HUES64 (cell line): ENCODE results near the gene HCRTR2. TPM values are rescaled to one million over a fixed set of nuclear protein-coding genes. Genes with fewer than 3 reads are reported as not detected.
"Not testable (repeated sequence)": the region's sequence is repeated elsewhere in the genome, so short reads cannot be mapped to it uniquely, and the experiment has no call there.

Experiments
- H3K27ac ChIP-seq: 2 replicates; pipeline ENCODE4 v1.7.0; 2013; ENCODE audit warnings: low read depth, low read length, inconsistent platforms
- H3K27me3 ChIP-seq: 2 replicates; pipeline ENCODE4 v1.6.1; 2013; ENCODE audit warnings: mild to moderate bottlenecking, low read length; ENCODE audit not compliant: insufficient read depth
- H3K36me3 ChIP-seq: 2 replicates; pipeline ENCODE4 v1.6.1; 2013; ENCODE audit warnings: mild to moderate bottlenecking, low read length; ENCODE audit not compliant: insufficient read depth
- H3K4me1 ChIP-seq: 2 replicates; pipeline ENCODE4 v1.6.1; 2013; ENCODE audit warnings: mild to moderate bottlenecking, low read length, moderate library complexity; ENCODE audit not compliant: insufficient read depth
- H3K4me3 ChIP-seq: 2 replicates; pipeline ENCODE4 v1.5.1; 2013; ENCODE audit warnings: mild to moderate bottlenecking, low read length, moderate library complexity
- H3K9ac ChIP-seq: 2 replicates; pipeline ENCODE4 v1.6.1; 2013; ENCODE audit warnings: mild to moderate bottlenecking, low read depth, low read length
- H3K9me3 ChIP-seq: 2 replicates; pipeline ENCODE4 v1.6.1; 2013; ENCODE audit warnings: low read depth, low read length; ENCODE audit not compliant: insufficient read depth
- WGBS: fragments of 150-250, 120-280 bp; methylation state at CpG from one replicate; pipeline ENCODE4 v1.1.7; 2013; ENCODE audit warnings: missing lambda C conversion rate; 5-methylcytosine and 5-hydroxymethylcytosine counted together
- polyA plus RNA-seq, 2 experiments: library from polyadenylated mRNA; stranded (reverse); fragments of 50-300 nt; gene quantifications; one replicate each; pipeline ENCODE4 v1.2.3, GENCODE V29; 2013

HCRTR2 gene
- not detected for polyA plus RNA-seq (2013, experiment 1 of 2)
- not detected for polyA plus RNA-seq (2013, experiment 2 of 2)

GRCh38 chr6:55174211-55175026 lies at the start of gene HCRTR2:
TSS of gene HCRTR2 (plus strand) at chr6:55174515. CDS start at chr6:55174588, 73 bp downstream.
- no peaks in the 10 kb centered on the region for H3K36me3 ChIP-seq
- H3K4me3 ChIP-seq, result peak within 1 kb of the TSS; percentile 50
- H3K9ac ChIP-seq, result no peak within 1 kb of the TSS

DNA sequence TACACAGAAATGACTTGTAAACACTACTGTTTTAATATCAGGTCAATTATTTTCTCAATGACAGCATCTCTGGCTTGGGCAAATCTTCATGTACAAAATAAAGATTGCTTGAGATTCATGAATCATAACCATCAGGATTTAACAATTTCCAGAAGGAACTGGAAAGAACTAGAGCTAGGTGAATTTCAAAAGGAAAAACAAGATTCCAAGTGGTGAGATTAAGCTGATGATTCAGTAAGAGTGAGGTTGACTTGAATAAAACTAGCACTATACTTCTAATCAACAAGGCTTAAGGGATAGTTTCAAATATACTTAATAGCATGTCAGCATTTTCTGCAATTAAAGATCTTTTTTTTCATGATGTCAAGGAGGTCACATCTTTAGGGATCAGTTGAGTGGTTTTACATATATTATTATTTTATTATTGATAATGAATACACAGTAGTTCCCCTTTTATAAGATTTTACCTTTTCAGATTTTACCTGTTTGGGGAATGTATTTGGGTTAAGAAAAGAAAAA lies 43.5 kb upstream of the HCRTR2 start:
- Histone ChIP-seq H3K36me3 (no peaks in the 10 kb centered on the region), H3K27me3 (no peaks in the 10 kb centered on the region), H3K4me1 (no peaks in the 10 kb centered on the region), H3K9me3 (no peaks in the 10 kb centered on the region), H3K27ac (no peak overlapping the region), H3K4me3 (no peak overlapping the region), H3K9ac (no peak overlapping the region)

More at GRCh38 chr6:55174211-55175026, at the start of gene HCRTR2:
- H3K9me3 ChIP-seq, result no peaks in the 10 kb centered on the region
- no peaks in the 10 kb centered on the region for H3K4me1 ChIP-seq
- no peak within 1 kb of the TSS for H3K27ac ChIP-seq
- WGBS, result 2% methylated on average over 39 of the region's 42 CpGs
- peaks cover 43% of the 10 kb centered on the region for H3K27me3 ChIP-seq

DNA sequence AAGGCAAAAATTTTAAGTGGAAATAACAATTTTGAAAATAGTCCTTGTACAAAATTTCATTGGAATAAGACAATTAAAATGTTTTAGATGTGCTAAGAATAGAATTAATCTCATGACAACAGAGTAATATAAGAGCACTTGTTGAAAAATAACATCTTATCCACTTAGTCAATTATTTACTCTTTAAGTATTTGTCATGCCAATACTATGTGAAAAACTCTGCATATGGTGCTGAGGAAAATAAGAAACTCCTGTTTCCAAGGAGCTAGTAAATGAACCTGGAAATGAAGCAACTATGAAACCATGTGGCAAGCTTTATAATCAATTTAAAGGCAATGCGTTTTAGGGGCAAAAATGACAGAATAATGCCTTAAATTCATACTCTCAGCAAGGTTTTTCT lies 42.7 kb upstream of the HCRTR2 start:
- whole genome bisulfite sequencing, result 90% methylated on average over 1 of the region's 1 CpG
- H3K4me3 ChIP-seq, result no peak overlapping the region

DNA sequence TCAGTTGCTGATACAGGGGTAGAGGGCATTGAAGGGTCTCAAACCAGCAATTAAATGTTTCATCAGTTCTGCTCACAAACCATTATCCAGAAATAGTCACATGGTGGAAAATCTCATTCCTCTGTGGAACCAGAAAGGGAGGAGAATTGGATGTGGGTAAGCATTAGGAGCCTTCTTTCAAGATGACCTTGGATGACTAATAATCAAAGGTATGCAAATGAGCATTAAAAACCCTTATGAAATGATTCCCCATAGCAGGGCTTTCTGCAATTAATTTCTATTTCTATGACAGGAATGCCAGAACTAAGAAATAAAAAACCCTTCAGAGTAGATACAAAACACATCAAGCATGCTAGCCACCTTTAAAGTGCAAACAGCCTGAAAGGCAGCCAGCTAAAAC lies 37.4 kb upstream of the HCRTR2 start:
- no peak overlapping the region for H3K27ac ChIP-seq
- H3K4me3 ChIP-seq, result no peak overlapping the region
- no peaks in the 10 kb centered on the region for H3K4me1 ChIP-seq
- H3K36me3 ChIP-seq, result no peaks in the 10 kb centered on the region
- H3K27me3 ChIP-seq, result no peaks in the 10 kb centered on the region
- no peaks in the 10 kb centered on the region for H3K9me3 ChIP-seq
- H3K9ac ChIP-seq, result no peak overlapping the region

More for the DNA sequence above, 42.7 kb upstream of the HCRTR2 start:
- Histone ChIP-seq H3K36me3 (no peaks in the 10 kb centered on the region), H3K9me3 (no peaks in the 10 kb centered on the region), H3K27ac (no peak overlapping the region), H3K27me3 (no peaks in the 10 kb centered on the region), H3K9ac (no peak overlapping the region), H3K4me1 (no peaks in the 10 kb centered on the region)

GRCh38 chr6:55137929-55138693 lies 36.2 kb upstream of the HCRTR2 start:
- 87% methylated on average over 4 of the region's 4 CpGs for WGBS
- no peaks in the 10 kb centered on the region for H3K36me3 ChIP-seq
- no peaks in the 10 kb centered on the region for H3K9me3 ChIP-seq
- H3K4me1 ChIP-seq, result no peaks in the 10 kb centered on the region
- no peak overlapping the region for H3K9ac ChIP-seq
- no peak overlapping the region for H3K4me3 ChIP-seq
- H3K27me3 ChIP-seq, result no peaks in the 10 kb centered on the region
- H3K27ac ChIP-seq, result no peak overlapping the region

DNA sequence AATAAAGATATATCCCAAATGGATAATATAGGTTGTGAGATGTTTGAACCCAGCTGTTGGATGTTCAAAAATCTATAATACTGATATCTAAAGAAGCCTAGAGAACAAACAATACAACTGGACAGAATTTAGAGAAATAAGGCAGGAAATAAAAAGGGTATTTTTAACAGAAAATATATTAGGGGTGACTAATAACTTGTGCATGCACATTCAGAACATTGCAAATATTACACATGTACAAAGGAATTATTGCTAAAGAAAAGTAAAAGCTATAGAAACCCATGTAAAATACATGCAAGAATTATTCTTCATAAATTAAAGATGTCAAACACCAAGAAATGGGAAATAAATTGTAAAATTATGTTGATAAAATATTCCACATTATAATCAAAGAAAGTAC lies 32.7 kb upstream of the HCRTR2 start:
- Histone ChIP-seq H3K36me3 (no peaks in the 10 kb centered on the region), H3K9me3 (no peaks in the 10 kb centered on the region), H3K4me3 (no peak overlapping the region), H3K4me1 (peaks cover 5% of the 10 kb centered on the region; the same call in 1 of the 2 replicates), H3K9ac (no peak overlapping the region), H3K27me3 (no peaks in the 10 kb centered on the region), H3K27ac (no peak overlapping the region)

GRCh38 chr6:55142610-55143009 lies 31.7 kb upstream of the HCRTR2 start:
- peaks cover 5% of the 10 kb centered on the region; the same call in 1 of the 2 replicates for H3K4me1 ChIP-seq
- H3K27me3 ChIP-seq, result no peaks in the 10 kb centered on the region
- H3K4me3 ChIP-seq, result no peak overlapping the region
- H3K27ac ChIP-seq, result no peak overlapping the region
- no peaks in the 10 kb centered on the region for H3K9me3 ChIP-seq
- no peaks in the 10 kb centered on the region for H3K36me3 ChIP-seq
- 83% methylated on average over 1 of the region's 2 CpGs for WGBS
- H3K9ac ChIP-seq, result no peak overlapping the region

DNA sequence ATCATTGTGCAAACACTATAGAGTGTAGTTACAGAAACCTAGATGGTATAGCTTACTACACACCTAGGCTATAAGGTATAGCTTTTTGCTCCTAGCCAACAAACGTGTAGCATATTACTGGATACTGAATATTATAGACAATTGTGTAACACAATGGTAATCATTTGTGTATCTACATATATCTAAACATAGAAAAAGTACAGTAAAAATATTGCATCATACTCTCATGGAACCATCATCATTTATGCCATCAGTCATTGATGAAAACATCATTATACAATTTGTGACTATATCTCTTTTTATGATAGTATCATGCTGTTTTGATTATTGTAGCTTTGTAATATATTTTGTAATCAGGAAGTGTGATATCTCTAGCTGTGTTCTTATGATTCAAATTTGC lies 21.0 kb upstream of the HCRTR2 start:
- Histone ChIP-seq H3K27me3 (no peaks in the 10 kb centered on the region), H3K4me1 (no peaks in the 10 kb centered on the region), H3K27ac (no peak overlapping the region), H3K36me3 (no peaks in the 10 kb centered on the region), H3K9me3 (0 out of 2 replicates have a peak, but pooled peaks cover 4% of the 10 kb centered on the region), H3K4me3 (no peak overlapping the region), H3K9ac (no peak overlapping the region)
- WGBS, result no CpG with 5 or more reads among the region's 1 CpG

DNA sequence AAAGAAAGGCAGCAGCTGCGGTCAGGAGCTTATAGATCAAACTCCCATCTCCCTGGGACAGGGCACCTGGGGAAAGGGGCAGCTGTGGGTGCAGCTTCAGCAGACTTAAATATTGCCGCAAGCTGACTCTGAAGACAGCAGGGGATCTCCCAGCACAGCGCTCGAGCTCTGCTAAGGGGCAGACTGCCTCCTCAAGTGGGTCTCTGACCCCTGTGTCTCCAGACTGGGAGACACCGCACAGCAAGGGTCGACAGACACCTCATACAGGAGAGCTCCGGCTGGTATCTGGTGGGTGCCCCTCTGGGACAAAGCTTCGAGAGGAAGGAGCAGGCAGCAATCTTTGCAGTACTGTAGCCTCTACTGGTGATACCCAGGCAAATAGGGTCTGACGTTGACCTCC lies 15.5 kb upstream of the HCRTR2 start:
- not testable (repeated sequence) for H3K9ac ChIP-seq, H3K4me3 ChIP-seq, H3K9me3 ChIP-seq, H3K4me1 ChIP-seq, H3K27me3 ChIP-seq, H3K27ac ChIP-seq, H3K36me3 ChIP-seq
- 94% methylated on average over 9 of the region's 9 CpGs for WGBS

GRCh38 chr6:55167860-55168259 lies 6.5 kb upstream of the HCRTR2 start:
- Histone ChIP-seq H3K4me3 (no peak overlapping the region), H3K9me3 (no peaks in the 10 kb centered on the region), H3K4me1 (no peaks in the 10 kb centered on the region), H3K27me3 (peaks cover 6% of the 10 kb centered on the region), H3K9ac (no peak overlapping the region), H3K36me3 (no peaks in the 10 kb centered on the region), H3K27ac (no peak overlapping the region)
- 100% methylated on average over 1 of the region's 1 CpG for WGBS
